ENCODE measurements around the gene BCR. TPM values are rescaled to one million over a fixed set of nuclear protein-coding genes. Genes with fewer than 3 reads are reported as not detected.

BCR gene
- total and polyA plus RNA-seq, 2 donors (not counting 1 experiment from before 2014, with no cell fraction given): 30.2 to 46.4 TPM

DNA sequence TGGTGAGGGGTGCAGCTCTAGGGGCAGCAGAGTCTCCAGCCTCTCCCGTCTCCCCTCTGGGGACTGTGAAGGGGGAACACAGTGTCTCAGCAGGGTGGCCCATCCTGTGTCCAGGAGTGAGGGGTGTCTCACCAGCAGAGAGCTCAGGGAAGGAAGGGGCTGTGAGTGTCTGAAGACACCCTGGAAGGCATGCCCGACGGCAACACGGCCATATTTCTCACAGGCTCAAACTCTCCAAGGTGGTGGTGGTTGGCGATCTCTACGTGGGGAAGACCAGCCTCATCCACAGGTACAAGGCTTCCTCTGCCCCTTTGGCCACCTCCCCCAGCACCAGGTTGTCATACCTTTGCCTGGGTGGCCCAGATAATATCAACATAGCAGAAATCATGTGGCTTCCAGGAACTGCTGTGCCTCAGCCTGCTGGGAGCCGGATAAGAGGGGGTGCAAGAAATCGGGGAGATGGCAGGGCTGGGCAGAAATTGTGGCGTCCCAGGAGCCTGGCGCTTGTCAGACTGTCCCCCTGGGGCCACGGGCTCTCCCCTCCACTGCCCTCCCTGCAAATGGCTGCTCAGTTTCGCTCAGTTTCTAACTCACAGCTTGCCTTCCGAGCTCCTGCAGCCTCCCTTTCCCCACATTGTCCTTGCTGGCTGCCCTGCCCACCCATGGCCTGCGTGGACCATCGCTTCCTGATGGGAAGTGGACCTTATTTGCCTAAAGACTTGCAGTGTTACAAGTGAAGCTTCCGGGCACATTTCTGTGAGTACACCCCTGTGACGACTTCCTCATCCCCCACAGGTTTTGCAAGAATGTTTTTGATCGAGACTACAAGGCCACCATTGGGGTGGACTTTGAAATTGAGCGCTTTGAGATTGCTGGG is 27.8 kb upstream of the BCR start:
- peak overlapping the region; percentile 87 for H3K4me3 Mint-ChIP-seq

More for the DNA sequence above, 27.8 kb upstream of the BCR start:
- Histone ChIP-seq H3K27me3 (replicated peaks in 1 of 4; ENCODE audit: control extremely low read depth in 1 of 4, control insufficient read depth in 3 of 4, insufficient read depth in 4 of 4, low read length in 3 of 4) (no peaks in the 10 kb centered on the region), H3K4me2 (replicated peaks; ENCODE audit: low read depth, low read length, poor library complexity, severe bottlenecking) (peak overlapping the region; percentile 66), H3K4me1 (ENCODE audit: control insufficient read depth in 2 of 2, insufficient read depth in 2 of 2, low read length in 2 of 2) (peaks cover 16 to 23% of the 10 kb centered on the region in 2 donors), H3K9me3 (ENCODE audit: control extremely low read depth in 1 of 3, control insufficient read depth in 2 of 3, insufficient read depth in 1 of 3, low read length in 2 of 3) (no peaks in the 10 kb centered on the region), H3K4me3 (ENCODE audit: control extremely low read depth in 1 of 5, extremely low read depth in 1 of 5, insufficient read depth in 1 of 5, low read depth in 2 of 5, low read length in 4 of 5) (peak overlapping the region; percentile 20 to 54 (median 36)), H2AFZ (ENCODE audit: insufficient read depth, low read depth, low read length, poor library complexity, severe bottlenecking) (peak overlapping the region; percentile 79), H3K79me2 (ENCODE audit: control insufficient read depth, insufficient read depth, low read length) (no peaks in the 10 kb centered on the region), H4K20me1 (ENCODE audit: control insufficient read depth, insufficient read depth, low read length, poor library complexity, severe bottlenecking) (no peaks in the 10 kb centered on the region), H3K36me3 (replicated peaks in 1 of 2; ENCODE audit: control extremely low read depth in 1 of 2, control insufficient read depth in 1 of 2, extremely low read depth in 1 of 2, insufficient read depth in 2 of 2, low read length in 1 of 2) (no peaks in the 10 kb centered on the region), H3K9ac (ENCODE audit: low read length) (peak overlapping the region; percentile 39), H3K27ac (ENCODE audit: low read length in 2 of 2) (peak overlapping the region; percentile 61 to 64)
- intact Hi-C loops (cut with micrococcal nuclease): no loop called here
- CTCF ChIA-PET: interaction anchor here (0.5 to 2.7 kb wide), 7 partner anchors 8 to 193 kb away, joined by 3 to 12 read pairs (median 4); partner anchors contain the start of gene RAB36
- Mint-ChIP-seq H3K27me3 (no peaks in the 10 kb centered on the region), H3K4me1 (peaks cover 29% of the 10 kb centered on the region), H3K27ac (peak overlapping the region; percentile 94), H3K9me3 (ENCODE audit: insufficient read depth) (no peaks in the 10 kb centered on the region)
- ATAC-seq (ENCODE audit: low read depth) (peak; percentile 71), DNase-seq (peak; percentile 55)
- WGBS (ENCODE audit: insufficient coverage): 83% methylated on average over 16 of the region's 19 CpGs
- TF ChIP-seq EZH2 (IDR thresholded peaks at IDR 0.05; ENCODE audit: borderline replicate concordance, insufficient read depth, low read depth, low read length, poor library complexity, severe bottlenecking): no peak
- TF ChIP-seq, protein P1, sequence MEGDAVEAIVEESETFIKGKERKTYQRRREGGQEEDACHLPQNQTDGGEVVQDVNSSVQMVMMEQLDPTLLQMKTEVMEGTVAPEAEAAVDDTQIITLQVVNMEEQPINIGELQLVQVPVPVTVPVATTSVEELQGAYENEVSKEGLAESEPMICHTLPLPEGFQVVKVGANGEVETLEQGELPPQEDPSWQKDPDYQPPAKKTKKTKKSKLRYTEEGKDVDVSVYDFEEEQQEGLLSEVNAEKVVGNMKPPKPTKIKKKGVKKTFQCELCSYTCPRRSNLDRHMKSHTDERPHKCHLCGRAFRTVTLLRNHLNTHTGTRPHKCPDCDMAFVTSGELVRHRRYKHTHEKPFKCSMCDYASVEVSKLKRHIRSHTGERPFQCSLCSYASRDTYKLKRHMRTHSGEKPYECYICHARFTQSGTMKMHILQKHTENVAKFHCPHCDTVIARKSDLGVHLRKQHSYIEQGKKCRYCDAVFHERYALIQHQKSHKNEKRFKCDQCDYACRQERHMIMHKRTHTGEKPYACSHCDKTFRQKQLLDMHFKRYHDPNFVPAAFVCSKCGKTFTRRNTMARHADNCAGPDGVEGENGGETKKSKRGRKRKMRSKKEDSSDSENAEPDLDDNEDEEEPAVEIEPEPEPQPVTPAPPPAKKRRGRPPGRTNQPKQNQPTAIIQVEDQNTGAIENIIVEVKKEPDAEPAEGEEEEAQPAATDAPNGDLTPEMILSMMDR (IDR thresholded peaks at IDR 0.05): no peak
- POLR2A ChIA-PET: interaction anchor here (0.6 to 0.9 kb wide), 3 partner anchors 9 to 11 kb away, joined by 3 to 4 read pairs (median 3); partner anchors contain the start of gene RSPH14

All from B cell (primary cell).